HL-60 (cell line): ENCODE data around the gene DDX56.

Source experiments
- DNase-seq, 2 experiments: peaks; one replicate each; pipeline ENCODE4 v3.0.0-alpha.2; 2010 to 2020; ENCODE audit warnings: low read depth in 1 of 2, low spot score in 1 of 2
- H3K27ac ChIP-seq: fragments of 250-450 bp; sonication (Bioruptor Pico); replicated peaks from 2 replicates; pipeline ENCODE4 v1.5.1; 2020; ENCODE audit warnings: mild to moderate bottlenecking, moderate library complexity
- H3K27me3 ChIP-seq: fragments of 250-450 bp; sonication (Bioruptor Pico); 2 replicates; pipeline ENCODE4 v1.5.1; 2021; ENCODE audit warnings: mild to moderate bottlenecking, moderate library complexity; ENCODE audit not compliant: insufficient read depth, poor library complexity, severe bottlenecking
- H3K4me3 ChIP-seq: replicated peaks from 2 replicates; pipeline ENCODE4 v1.5.1; 2011; ENCODE audit warnings: mild to moderate bottlenecking, control low read depth, low read length; ENCODE audit not compliant: insufficient read depth
- CTCF ChIP-seq: IDR thresholded peaks from one replicate; pipeline ENCODE4 v1.5.1; 2011; ENCODE audit warnings: low read length, control low read depth, inconsistent platforms; ENCODE audit not compliant: insufficient read depth
- GABPA ChIP-seq: IDR thresholded peaks from 2 replicates; pipeline ENCODE4 v1.6.1; 2012; ENCODE audit warnings: low read depth
- POLR2AphosphoS5 ChIP-seq: IDR thresholded peaks from 2 replicates; pipeline ENCODE4 v1.6.1; 2012; ENCODE audit warnings: low read depth
- REST ChIP-seq: IDR thresholded peaks from 2 replicates; pipeline ENCODE4 v1.6.1; 2012; ENCODE audit warnings: low read depth; ENCODE audit not compliant: insufficient replicate concordance
- SPI1 ChIP-seq: IDR thresholded peaks from 2 replicates; pipeline ENCODE4 v1.6.1; 2012; ENCODE audit warnings: low read depth, mild to moderate bottlenecking, borderline replicate concordance

The DDX56 gene

GRCh38 chr7:44590910-44591309 is 17.2 kb upstream of the DDX56 start:
- TF ChIP-seq GABPA (no peak), CTCF (no peak), SPI1 (no peak), POLR2AphosphoS5 (no peak), REST (no peak)
- Histone ChIP-seq H3K4me3 (no peak overlapping the region), H3K27me3 (no peaks in the 10 kb centered on the region), H3K27ac (no peak overlapping the region)
- no peak for DNase-seq

- peak in 1 of 2 experiments; percentile 62 for DNase-seq
- no peak overlapping the region for H3K27ac ChIP-seq
- no peaks in the 10 kb centered on the region for H3K27me3 ChIP-seq
- no peak overlapping the region for H3K4me3 ChIP-seq
- TF ChIP-seq REST (no peak), CTCF (no peak), GABPA (no peak), POLR2AphosphoS5 (no peak), SPI1 (no peak)
These were observed 14.4 kb upstream of the DDX56 start for GRCh38 chr7:44587843-44588711.

- DNase-seq, result no peak
- Histone ChIP-seq H3K27me3 (no peaks in the 10 kb centered on the region), H3K27ac (peak overlapping the region; percentile 80; the same call in 1 of the 2 replicates), H3K4me3 (no peak overlapping the region; the same call in 1 of the 2 replicates)
- TF ChIP-seq CTCF, result no peak
- TF ChIP-seq GABPA, result no peak
- TF ChIP-seq REST, result no peak
- no peak for TF ChIP-seq POLR2AphosphoS5
- no peak for TF ChIP-seq SPI1
These were observed 9.6 kb upstream of the DDX56 start for GRCh38 chr7:44583146-44583865.
